Coronary artery (tissue), 2 donors: Measurements from ENCODE around the gene PYGM.
A peak's percentile ranks its signal among the peaks of the same experiment; 100 is the strongest.

Experiments
- DNase-seq: peaks from one replicate; pipeline ENCODE4 v3.0.0-alpha.2; 2017; ENCODE audit warnings: low spot score
- H3K27ac ChIP-seq, 2 donors: fragments of 200-600 bp; sonication (generic); one replicate each; pipeline ENCODE4 v1.5.1; 2016 to 2019
- H3K4me3 ChIP-seq: fragments of 200-600 bp; sonication (generic); 2 replicates; pipeline ENCODE4 v1.5.1; 2016; ENCODE audit warnings: mild to moderate bottlenecking, moderate library complexity
- CTCF ChIP-seq: fragments of 200-600 bp; sonication (generic); IDR thresholded peaks from one replicate; pipeline ENCODE4 v1.5.1; 2019; ENCODE audit warnings: antibody characterized with exemption

The PYGM gene

GRCh38 chr11:64713781-64714363 lies 45.9 kb downstream of the PYGM start:
- TF ChIP-seq CTCF: no peak
- no peak for DNase-seq
- peak overlapping the region; percentile 41 for H3K4me3 ChIP-seq
- H3K27ac ChIP-seq: no peak overlapping the region

- no peak for DNase-seq
Observed at GRCh38 chr11:64713016-64713707, 46.6 kb downstream of the PYGM start.

GRCh38 chr11:64712430-64713015 lies 47.3 kb downstream of the PYGM start:
- H3K4me3 ChIP-seq: peak overlapping the region; percentile 41
- TF ChIP-seq CTCF: no peak
- no peak overlapping the region for H3K27ac ChIP-seq
- DNase-seq: no peak

More at GRCh38 chr11:64713016-64713707, 46.6 kb downstream of the PYGM start:
- TF ChIP-seq CTCF: no peak
- H3K4me3 ChIP-seq: peak overlapping the region; percentile 41
- no peak overlapping the region for H3K27ac ChIP-seq

GRCh38 chr11:64711956-64712362 lies 47.8 kb downstream of the PYGM start:
- peak overlapping the region; percentile 41 for H3K4me3 ChIP-seq
- DNase-seq: no peak
- no peak for TF ChIP-seq CTCF

GRCh38 chr11:64711138-64711955 lies 48.4 kb downstream of the PYGM start:
- no peak overlapping the region for H3K27ac ChIP-seq
- DNase-seq: no peak
- no peak overlapping the region for H3K4me3 ChIP-seq
- no peak for TF ChIP-seq CTCF

More at GRCh38 chr11:64711956-64712362, 47.8 kb downstream of the PYGM start:
- no peak overlapping the region for H3K27ac ChIP-seq

- Histone ChIP-seq H3K27ac (no peak overlapping the region), H3K4me3 (no peak overlapping the region)
- no peak for DNase-seq
- TF ChIP-seq CTCF: no peak
Observed at GRCh38 chr11:64710418-64711137, 49.2 kb downstream of the PYGM start.
